ENCODE measurements around the gene IFRD1. TPM values are rescaled to one million over a fixed set of nuclear protein-coding genes. Genes with fewer than 3 reads are reported as not detected.

The IFRD1 gene
- total RNA-seq, 4 donors from 2014 or later = 88.5 to 99.4 (median 92.7) TPM

GRCh38 chr7:112520787-112521186 lies 70.5 kb downstream of the IFRD1 start:
- TF ChIP-seq CTCF (IDR thresholded peaks at IDR 0.05; ENCODE audit: low read depth) = no peak

GRCh38 chr7:112521942-112522341 lies 71.7 kb downstream of the IFRD1 start:
- no peak for TF ChIP-seq CTCF (IDR thresholded peaks at IDR 0.05; ENCODE audit: low read depth)

GRCh38 chr7:112523871-112524270 lies 73.6 kb downstream of the IFRD1 start:
- TF ChIP-seq CTCF (IDR thresholded peaks at IDR 0.05; ENCODE audit: low read depth) = no peak

Small RNA genes within 50 kb of the gene (small RNA-seq; reads per million reads assigned to genes)
- gene AC079741.1 = not detected

Other genes starting within 250 kb of the IFRD1 start
- 10 to 100 TPM; 44.3 to 59.3 (median 52.5) TPM for gene DOCK4, start 244.1 kb upstream of the IFRD1 start, total RNA-seq
- 10 to 100 TPM; 36.9 to 46.1 (median 38.4) TPM for gene ZNF277, start 243.8 kb upstream of the IFRD1 start, total RNA-seq
- 1 to 10 TPM; 1.5 to 8.1 (median 6.1) TPM for gene LSMEM1, start 30.5 kb downstream of the IFRD1 start, total RNA-seq

Data from subcutaneous adipose tissue (tissue), 4 donors.